HG03521 (cell line): ENCODE measurements around the gene CLPTM1L.
"Not testable (repeated sequence)": the region's sequence is repeated elsewhere in the genome, so short reads cannot be mapped to it uniquely, and the experiment has no call there.

Experiments
- ATAC-seq: cut with Tn5 transposase; IDR thresholded peaks from one replicate; pipeline ENCODE4 v1.9.1; 2021; ENCODE audit warnings: mild to moderate bottlenecking, moderate library complexity; ENCODE audit not compliant: unreplicated experiment

CLPTM1L gene

DNA sequence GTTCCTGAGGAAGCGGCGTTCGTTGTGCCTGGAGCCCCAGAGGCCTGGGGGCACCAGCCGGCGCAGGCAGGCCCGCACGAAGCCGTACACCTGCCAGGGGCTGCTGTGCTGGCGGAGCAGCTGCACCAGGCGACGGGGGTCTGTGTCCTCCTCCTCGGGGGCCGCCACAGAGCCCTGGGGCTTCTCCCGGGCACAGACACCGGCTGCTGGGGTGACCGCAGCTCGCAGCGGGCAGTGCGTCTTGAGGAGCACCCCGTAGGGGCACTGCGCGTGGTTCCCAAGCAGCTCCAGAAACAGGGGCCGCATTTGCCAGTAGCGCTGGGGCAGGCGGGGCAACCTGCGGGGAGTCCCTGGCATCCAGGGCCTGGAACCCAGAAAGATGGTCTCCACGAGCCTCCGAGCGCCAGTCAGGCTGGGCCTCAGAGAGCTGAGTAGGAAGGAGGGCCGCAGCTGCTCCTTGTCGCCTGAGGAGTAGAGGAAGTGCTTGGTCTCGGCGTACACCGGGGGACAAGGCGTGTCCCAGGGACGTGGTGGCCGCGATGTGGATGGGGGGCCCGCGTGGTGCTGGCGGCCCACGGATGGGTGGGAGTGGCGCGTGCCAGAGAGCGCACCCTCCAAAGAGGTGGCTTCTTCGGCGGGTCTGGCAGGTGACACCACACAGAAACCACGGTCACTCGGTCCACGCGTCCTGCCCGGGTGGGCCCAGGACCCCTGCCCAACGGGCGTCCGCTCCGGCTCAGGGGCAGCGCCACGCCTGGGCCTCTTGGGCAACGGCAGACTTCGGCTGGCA lies 51.3 kb downstream of the CLPTM1L start:
- no peak for ATAC-seq

DNA sequence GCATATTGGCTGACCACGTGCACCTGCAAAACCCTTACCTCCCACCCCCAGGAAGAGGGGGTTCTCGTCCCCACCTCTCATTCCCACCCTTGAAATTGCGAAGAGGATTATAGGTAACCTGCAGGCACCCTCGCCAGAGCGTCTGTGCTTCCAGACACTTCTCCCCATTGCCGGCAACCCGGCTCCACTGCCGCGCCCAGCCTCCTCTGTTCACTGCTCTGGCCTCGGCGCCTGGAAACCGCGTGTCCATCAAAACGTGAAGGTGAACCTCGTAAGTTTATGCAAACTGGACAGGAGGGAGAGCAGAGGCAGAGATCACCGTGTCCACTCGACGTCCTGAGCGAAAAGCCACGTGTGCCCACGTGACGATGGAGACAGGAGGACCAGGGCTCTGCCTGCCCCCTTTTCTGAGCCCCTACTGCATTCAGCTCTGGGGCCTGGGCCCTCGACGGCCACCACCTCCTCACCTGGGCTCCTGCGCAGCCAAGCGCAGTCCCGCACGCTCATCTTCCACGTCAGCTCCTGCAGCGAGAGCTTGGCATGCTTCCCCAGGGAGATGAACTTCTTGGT lies 52.0 kb downstream of the CLPTM1L start:
- no peak for ATAC-seq

DNA sequence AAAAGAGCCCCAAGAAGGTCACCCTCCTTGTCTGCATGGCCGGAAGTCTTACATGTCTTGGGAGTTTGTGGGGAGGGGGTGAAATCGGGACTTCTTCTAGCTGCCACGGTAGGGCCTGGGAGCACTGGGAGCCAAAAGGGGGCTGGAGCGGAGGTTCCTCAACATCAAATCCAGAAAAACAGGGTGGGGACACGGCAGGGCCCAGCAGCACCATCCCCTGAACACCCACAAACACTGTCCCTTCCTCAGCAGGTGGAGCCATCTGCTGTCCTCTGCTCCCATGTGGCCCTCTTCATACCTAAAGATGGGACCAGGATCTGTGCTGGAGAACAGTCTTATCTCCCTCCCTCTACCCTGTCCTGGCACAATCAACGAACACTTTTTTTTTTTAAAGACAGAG lies 52.8 kb downstream of the CLPTM1L start:
- ATAC-seq: no peak

DNA sequence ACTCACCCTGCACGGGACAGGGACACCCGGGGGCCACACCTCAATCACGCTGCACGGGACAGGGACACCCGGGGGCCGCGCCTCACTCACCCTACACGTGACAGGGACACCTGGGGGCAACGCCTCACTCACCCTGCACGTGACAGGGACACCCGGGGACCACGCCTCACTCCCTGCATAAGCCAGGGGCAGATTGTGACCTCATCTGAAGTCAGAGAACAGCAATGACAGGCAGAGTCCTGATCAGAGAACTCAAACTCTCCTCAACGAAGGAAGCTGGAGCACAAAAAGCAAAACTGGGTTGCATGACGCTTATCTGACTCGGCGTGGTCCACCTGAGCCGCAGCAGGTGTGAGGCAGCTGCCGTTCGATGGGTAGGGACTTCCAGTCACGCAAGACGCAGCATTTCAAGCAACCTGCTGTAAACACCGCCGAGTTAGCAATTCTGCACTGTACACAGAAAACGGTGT lies 53.3 kb downstream of the CLPTM1L start:
- ATAC-seq: no peak

DNA sequence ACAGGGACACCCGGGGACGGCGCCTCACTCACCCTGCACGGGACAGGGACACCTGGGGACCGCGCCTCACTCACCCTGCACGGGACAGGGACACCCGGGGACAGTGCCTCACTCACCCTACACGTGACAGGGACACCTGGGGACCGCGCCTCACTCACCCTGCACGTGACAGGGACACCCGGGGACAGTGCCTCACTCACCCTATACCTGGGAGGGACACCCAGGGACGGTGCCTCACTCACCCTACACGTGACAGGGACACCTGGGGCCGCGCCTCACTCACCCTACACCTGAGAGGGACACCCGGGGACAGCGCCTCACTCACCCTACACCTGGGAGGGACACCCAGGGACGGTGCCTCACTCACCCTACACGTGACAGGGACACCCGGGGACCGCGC lies 53.9 kb downstream of the CLPTM1L start:
- ATAC-seq: not testable (repeated sequence)

DNA sequence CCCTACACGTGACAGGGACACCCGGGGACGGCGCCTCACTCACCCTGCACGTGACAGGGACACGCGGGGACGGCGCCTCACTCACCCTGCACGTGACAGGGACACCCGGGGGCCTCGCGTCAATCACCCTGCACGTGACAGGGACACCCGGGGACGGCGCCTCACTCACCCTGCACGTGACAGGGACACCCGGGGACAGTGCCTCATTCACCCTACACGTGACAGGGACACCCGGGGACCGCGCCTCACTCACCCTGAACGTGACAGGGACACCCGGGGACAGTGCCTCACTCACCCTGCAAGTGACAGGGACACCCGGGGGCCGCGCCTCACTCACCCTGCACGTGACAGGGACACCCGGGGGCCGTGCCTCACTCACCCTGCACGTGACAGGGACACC lies 55.3 kb downstream of the CLPTM1L start:
- ATAC-seq: not testable (repeated sequence)

DNA sequence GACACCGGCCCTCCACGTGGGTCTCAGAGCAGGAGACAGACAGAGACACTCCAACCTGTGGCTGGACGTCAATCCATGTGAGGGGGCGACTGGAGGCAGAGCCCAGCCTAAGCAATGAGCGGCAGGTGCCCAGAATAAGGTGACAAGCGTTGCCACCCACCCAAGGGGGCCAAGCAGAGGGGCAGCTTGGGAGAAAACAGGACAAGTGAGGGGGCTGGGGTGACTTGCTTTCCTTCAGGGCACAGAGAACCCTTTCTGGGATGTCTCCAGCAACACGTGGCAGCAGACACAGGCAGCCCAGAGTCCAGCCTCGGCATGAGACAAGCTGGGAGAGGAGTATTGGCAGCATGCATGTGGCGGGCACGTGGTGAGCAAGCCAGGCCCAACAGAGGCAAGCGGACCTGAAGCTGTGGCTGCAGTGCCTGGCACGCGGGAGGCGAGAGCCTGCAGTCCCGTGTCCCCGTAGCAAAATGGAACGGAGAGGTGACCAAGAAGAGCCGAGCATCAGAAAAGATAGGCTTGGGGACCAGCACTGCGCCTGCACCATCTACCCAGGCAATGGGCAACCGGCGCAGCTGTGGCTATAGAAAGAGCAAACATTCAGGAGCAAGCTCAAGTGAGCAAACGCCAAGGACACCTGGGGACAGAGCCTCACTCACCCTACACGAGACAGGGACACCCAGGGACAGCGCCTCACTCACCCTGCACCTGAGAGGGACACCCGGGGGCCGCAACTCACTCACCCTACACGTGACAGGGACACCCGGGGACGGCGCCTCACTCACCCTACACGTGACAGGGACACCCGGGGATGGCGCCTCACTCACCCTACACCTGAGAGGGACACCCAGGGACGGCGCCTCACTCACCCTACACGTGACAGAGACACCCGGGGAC lies 56.2 kb downstream of the CLPTM1L start:
- no peak for ATAC-seq

DNA sequence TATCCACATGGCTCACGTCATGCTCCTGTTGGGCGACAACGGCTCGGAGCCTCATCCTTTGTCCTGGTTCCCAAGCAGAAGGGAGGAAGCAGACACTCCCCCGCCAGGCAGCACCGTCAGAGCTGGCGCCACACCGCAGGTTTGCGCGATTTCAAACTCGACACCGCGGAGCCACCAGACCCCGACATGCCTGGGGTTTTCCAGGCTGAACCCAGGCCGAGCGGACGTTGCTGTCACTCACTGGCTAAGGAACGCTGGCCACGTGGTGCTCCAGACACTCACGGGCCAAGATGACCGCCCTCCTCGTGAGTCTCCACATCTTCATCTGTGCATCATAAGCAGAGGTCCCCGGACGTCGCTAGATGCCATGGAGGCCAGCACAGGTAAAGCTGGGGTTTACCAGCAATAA lies 59.0 kb downstream of the CLPTM1L start:
- no peak for ATAC-seq

DNA sequence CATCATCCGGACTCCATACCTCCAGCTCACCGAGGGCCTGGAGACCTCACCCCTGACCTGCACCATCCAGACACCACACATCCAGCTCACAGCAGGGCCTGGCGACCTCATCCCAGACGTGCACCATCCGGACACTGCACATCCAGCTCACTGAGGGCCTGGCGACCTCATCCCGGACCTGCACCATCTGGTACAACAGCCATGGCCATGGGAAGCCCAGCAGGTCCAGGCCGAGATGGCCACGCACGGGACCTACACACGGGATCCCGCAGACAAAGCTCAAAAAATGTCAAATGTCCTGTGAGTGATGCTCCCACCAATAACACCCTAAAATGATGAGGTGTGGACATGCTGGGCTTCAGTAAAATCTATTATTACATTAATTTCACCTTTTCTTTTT lies 59.8 kb downstream of the CLPTM1L start:
- ATAC-seq: no peak

DNA sequence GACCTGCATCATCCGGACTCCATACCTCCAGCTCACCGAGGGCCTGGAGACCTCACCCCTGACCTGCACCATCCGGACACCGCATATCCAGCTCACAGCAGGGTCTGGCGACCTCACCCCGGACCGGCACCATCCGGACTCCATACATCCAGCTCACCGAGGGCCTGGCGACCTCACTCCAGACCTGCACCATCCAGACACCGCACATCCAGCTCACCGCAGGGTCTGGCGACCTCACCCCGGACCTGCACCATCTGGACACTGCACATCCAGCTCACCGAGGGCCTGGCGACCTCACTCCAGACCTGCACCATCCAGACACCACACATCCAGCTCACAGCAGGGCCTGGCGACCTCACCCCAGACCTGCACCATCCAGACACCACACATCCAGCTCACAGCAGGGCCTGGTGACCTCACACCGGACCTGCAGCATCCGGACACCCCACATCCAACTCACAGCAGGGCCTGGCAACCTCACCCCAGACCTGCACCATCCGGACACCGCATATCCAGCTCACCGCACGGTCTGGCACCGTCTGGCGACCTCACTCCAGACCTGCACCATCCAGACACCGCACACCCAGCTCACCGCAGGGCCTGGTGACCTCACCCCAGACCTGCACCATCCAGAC lies 60.4 kb downstream of the CLPTM1L start:
- ATAC-seq: not testable (repeated sequence)

DNA sequence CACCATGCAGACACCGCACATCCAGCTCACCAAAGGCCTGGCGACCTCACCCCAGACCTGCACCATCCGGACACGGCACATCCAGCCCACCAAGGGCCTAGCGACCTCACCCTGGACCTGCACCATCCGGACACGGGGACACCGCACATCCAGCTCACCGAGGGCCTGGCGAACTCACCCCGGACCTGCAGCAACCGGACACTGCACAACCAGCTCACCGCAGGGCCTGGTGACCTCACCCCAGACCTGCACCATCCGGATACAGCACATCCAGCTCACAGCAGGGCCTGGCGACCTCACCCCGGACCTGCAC lies 61.2 kb downstream of the CLPTM1L start:
- ATAC-seq: not testable (repeated sequence)

DNA sequence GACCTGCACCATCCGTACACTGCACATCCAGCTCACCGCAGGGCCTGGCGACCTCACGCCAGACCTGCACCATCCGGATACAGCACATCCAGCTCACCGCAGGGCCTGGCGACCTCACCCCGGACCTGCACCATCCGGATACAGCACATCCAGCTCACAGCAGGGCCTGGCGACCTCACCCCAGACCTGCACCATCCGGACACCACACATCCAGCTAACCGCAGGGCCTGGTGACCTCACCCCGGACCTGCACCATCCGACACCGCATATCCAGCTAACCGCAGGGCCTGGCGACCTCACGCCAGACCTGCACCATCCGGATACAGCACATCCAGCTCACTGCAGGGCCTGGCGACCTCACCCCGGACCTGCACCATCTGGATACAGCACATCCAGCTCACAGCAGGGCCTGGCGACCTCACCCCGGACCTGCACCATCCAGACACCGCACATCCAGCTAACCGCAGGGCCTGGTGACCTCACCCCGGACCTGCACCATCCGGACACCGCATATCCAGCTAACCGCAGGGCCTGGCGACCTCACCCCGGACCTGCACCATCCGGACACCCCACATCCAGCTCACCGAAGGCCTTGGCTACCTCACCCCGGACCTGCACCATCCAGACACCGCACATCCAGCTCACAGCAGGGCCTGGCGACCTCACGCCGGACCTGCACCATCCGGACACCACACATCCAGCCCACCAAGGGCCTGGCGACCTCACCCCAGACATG lies 61.7 kb downstream of the CLPTM1L start:
- ATAC-seq: not testable (repeated sequence)

DNA sequence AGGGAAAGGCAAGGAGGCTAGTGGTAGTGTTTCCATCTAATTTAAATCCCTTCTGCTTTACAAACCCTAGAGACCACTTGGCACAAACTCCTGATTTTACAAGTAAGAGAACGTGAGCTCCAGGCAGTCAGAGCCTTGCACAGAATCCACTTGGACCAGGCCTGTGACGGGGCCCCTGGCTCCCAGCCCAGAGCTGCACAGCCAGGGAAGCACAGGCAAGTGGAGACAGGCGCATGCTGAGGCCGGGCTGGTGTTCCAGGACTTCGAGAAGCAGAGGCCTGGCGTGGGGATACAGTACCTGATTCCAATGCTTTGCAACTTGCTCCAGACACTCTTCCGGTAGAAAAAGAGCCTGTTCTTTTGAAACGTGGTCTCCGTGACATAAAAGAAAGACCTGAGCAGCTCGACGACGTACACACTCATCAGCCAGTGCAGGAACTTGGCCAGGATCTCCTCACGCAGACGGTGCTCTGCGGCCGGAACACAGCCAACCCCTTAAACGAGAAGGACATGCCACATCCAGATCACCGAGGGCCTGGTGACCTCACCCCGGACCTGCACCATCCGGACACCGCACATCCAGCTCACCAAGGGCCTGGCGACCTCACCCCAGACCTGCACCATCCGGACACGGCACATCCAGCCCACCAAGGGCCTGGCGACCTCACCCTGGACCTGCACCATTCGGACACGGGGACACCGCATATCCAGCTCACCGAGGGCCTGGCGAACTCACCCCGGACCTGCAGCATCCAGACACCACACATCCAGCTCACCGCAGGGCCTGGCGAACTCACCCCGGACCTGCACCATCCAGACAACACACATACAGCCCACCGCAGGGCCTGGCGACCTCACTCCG lies 62.5 kb downstream of the CLPTM1L start:
- ATAC-seq: no peak

DNA sequence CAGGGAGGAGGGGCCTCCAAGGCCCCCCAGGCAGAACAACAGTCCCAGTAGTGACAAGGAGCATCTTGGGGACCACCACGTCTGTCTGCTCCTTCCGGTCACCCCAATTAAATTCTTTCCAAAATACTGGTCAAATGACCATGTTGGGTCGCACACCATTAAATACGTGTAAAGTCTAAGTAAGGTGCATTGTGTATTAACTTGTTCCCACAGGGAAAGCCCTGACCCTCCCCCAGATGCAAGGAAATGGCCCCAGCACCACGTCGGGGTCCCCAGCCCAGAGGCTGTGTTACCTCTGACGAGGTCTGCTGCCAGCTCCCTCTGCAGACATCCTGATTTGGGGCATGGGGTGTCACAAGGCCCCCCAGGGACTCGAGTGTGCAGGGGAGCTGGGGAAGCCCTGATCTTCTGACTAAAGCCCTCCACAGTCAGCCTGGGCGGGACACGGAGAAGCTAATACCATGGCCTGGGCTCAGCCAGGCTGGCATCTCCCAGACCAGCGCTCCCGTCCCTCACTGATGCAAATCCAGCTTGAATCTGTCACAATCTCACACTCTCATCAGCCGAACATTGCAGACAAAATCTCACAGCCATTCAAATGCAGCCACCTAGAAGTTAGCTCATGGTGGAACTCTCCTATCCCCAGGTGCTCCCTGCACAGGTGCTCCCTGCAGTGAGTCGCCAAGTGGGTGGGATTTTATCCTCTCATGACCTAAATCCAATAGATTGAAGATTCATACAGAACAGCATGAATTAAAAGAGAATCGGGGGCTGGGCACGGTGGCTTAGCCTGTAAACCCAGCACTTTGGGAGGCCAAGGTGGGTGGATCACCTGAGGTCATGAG lies 63.6 kb downstream of the CLPTM1L start:
- ATAC-seq: no peak

DNA sequence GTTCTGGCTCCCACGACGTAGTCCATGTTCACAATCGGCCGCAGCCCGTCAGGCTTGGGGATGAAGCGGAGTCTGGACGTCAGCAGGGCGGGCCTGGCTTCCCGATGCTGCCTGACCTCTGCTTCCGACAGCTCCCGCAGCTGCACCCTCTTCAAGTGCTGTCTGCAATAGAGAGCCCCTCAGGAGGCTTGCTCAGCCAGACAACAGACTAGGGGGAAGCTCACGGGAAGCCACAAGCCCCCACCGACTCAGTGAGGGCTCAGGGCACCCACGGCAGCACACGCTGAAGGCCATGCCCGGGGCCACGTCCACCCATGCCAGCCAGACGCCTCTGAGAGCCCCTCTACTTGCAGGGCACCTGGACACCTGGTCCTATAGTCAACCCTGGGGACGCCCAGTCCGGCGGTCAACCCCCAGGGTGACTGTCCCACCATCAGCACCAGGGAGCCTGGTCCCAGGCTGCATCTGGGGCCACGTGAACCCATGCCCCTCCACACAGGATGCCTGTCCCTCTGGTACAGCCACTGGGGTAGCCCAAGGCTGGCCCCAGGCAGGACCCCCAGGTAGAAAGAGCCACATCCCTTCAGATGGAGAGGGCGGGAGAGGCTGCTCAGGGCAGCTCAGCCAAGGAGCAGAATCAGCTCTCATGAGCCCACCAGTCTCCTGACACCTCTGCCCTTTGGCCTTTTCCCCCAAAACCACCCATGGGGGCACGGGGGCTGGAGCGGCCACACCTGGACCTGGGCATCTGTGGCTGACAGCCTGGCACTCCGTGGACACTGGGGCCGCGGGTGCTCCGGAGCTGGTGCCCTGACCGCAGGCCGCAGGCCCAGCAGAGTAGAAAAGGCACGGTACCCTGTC lies 64.5 kb downstream of the CLPTM1L start:
- ATAC-seq: no peak

DNA sequence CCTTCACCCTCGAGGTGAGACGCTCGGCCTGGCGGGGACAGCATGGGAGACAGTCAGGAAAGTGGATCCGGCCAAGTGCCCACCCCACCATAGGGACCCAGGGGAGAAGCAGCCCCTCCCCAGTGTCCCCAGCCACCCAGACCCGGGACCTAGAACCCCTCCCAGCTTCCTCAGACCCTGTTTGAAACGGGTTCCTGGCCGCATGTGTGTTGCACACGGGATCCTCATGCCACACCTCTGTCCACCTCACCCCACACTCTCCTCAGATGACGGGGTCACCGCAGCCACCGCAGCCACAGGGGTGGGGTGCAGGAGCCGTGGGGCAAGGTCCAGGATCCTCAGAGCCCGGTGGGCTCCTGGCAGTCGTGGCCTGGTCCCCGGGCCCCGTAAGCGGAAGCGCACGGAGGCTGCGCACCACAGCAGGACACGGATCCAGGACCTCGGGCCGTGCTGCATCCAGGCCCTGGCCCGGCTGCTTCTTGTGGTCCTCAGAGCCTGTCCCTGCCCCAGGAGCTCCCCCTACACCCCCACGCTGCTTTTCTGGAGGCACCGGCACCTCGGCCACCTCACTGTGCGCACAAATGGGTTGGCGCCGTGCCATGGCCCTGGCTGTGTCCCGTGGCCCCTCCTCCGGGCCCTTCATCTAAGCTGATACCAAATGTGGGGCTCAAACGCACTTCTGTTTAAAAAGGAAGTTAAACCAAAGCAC lies 65.3 kb downstream of the CLPTM1L start:
- ATAC-seq: no peak
